Prostate gland (tissue), 2 donors: Measurements from ENCODE around the gene NLGN2. TPM values are rescaled to one million over a fixed set of nuclear protein-coding genes. Genes with fewer than 3 reads are reported as not detected.

ENCODE experiments used
- DNase-seq: peaks from one replicate; pipeline ENCODE4 v3.0.0-alpha.2; 2019; ENCODE audit warnings: low spot score
- H3K27ac ChIP-seq, 2 donors: fragments of 200-600 bp; sonication (generic); 2 replicates each; pipeline ENCODE4 v1.5.1; 2017 to 2019
- H3K27me3 ChIP-seq: fragments of 200-600 bp; sonication (generic); replicated peaks from 2 replicates; pipeline ENCODE4 v1.5.1; 2019; ENCODE audit not compliant: insufficient read depth
- H3K36me3 ChIP-seq, 2 donors: fragments of 200-600 bp; sonication (generic); 1 replicate in 1 of 2; 2 replicates in 1 of 2; pipeline versions ENCODE4 v1.5.1 to v1.8.1; 2017 to 2019
- H3K4me1 ChIP-seq: fragments of 200-600 bp; sonication (generic); replicated peaks from 2 replicates; pipeline ENCODE4 v1.5.1; 2019
- H3K4me3 ChIP-seq, 2 donors: fragments of 200-600 bp; sonication (generic); 2 replicates each; pipeline ENCODE4 v1.5.1; 2017 to 2019
- H3K9me3 ChIP-seq: fragments of 200-600 bp; sonication (generic); 2 replicates; pipeline ENCODE4 v1.5.1; 2017
- CTCF ChIP-seq, 4 experiments: fragments of 200-600 bp in 2 of 4; fragments of 450-650 bp in 2 of 4; sonication (generic) in 2 of 4; IDR thresholded peaks; 1 replicate in 3 of 4; 2 replicates in 1 of 4; pipeline ENCODE4 v1.5.1; 2016 to 2019; ENCODE audit warnings: antibody characterized with exemption in 4 of 4, mild to moderate bottlenecking in 2 of 4, moderate library complexity in 2 of 4
- POLR2A ChIP-seq: fragments of 450-650 bp; IDR thresholded peaks from one replicate; pipeline ENCODE4 v1.6.1; 2016; ENCODE audit warnings: antibody characterized with exemption, mild to moderate bottlenecking
- POLR2AphosphoS5 ChIP-seq: sonication (generic); formaldehyde crosslinking; IDR thresholded peaks from one replicate; pipeline ENCODE4 v1.6.1; 2017; ENCODE audit warnings: antibody characterized with exemption
- WGBS: methylation state at CpG from one replicate; pipeline ENCODE4 v1.1.5; 2018; 5-methylcytosine and 5-hydroxymethylcytosine counted together
- intact Hi-C: fragments of 100-400 bp; cut with DNase I; formaldehyde crosslinking; loops from one replicate; pipeline ENCODE4 v1.14.2; 2022
- total RNA-seq, 2 donors: library from RNA; depleted of rRNA; stranded (reverse); fragments of >200 nt; gene quantifications; one replicate each; pipeline ENCODE4 v1.1.0, GENCODE V29; 2016

The NLGN2 gene
- total RNA-seq, 2 donors from 2014 or later: 8.6 to 16.2 TPM

- no peaks in the 10 kb centered on the region for H3K9me3 ChIP-seq
- no peaks in the 10 kb centered on the region for H3K4me1 ChIP-seq
- no peak for TF ChIP-seq POLR2AphosphoS5
- TF ChIP-seq CTCF (IDR thresholded peaks at IDR 0.05): no peak
- TF ChIP-seq POLR2A: no peak
- H3K4me3 ChIP-seq: no peak overlapping the region
- intact Hi-C loops: no loop called here
- no peak for DNase-seq
- H3K36me3 ChIP-seq: no peaks in the 10 kb centered on the region
- H3K27ac ChIP-seq: no peak overlapping the region
- WGBS: 88% methylated on average over 13 of the region's 13 CpGs
- H3K27me3 ChIP-seq: no peaks in the 10 kb centered on the region
These were observed 563 bp upstream of the NLGN2 start for GRCh38 chr17:7407082-7407481.

GRCh38 chr17:7408252-7408727 is 645 bp downstream of the NLGN2 start:
- H3K4me3 ChIP-seq: no peak overlapping the region
- no peak for DNase-seq

GRCh38 chr17:7408863-7409262 is 1.2 kb downstream of the NLGN2 start:
- Histone ChIP-seq H3K27me3 (no peaks in the 10 kb centered on the region), H3K4me3 (no peak overlapping the region), H3K4me1 (no peaks in the 10 kb centered on the region), H3K36me3 (no peaks in the 10 kb centered on the region), H3K27ac (no peak overlapping the region), H3K9me3 (no peaks in the 10 kb centered on the region)
- TF ChIP-seq POLR2A (no peak), POLR2AphosphoS5 (no peak), CTCF (IDR thresholded peaks at IDR 0.05) (no peak)
- 77% methylated on average over 6 of the region's 6 CpGs for WGBS
- DNase-seq: no peak
- intact Hi-C loops: no loop called here

More at GRCh38 chr17:7408252-7408727, 645 bp downstream of the NLGN2 start:
- H3K27ac ChIP-seq: no peak overlapping the region
- WGBS: 77% methylated on average over 47 of the region's 58 CpGs
- no peaks in the 10 kb centered on the region for H3K27me3 ChIP-seq
- no peaks in the 10 kb centered on the region for H3K4me1 ChIP-seq
- intact Hi-C loops: no loop called here
- TF ChIP-seq CTCF (IDR thresholded peaks at IDR 0.05): no peak
- no peaks in the 10 kb centered on the region for H3K9me3 ChIP-seq
- H3K36me3 ChIP-seq: no peaks in the 10 kb centered on the region

- H3K27ac ChIP-seq: no peak overlapping the region
- intact Hi-C loops: no loop called here
- 91% methylated on average over 6 of the region's 6 CpGs for WGBS
- H3K4me3 ChIP-seq: no peak overlapping the region
- H3K36me3 ChIP-seq: no peaks in the 10 kb centered on the region
- no peaks in the 10 kb centered on the region for H3K9me3 ChIP-seq
- H3K27me3 ChIP-seq: no peaks in the 10 kb centered on the region
- DNase-seq: no peak
- no peaks in the 10 kb centered on the region for H3K4me1 ChIP-seq
- TF ChIP-seq POLR2AphosphoS5: no peak
- TF ChIP-seq POLR2A: no peak
- no peak for TF ChIP-seq CTCF (IDR thresholded peaks at IDR 0.05)
These were observed 2.1 kb downstream of the NLGN2 start for GRCh38 chr17:7409716-7410115.

DNA sequence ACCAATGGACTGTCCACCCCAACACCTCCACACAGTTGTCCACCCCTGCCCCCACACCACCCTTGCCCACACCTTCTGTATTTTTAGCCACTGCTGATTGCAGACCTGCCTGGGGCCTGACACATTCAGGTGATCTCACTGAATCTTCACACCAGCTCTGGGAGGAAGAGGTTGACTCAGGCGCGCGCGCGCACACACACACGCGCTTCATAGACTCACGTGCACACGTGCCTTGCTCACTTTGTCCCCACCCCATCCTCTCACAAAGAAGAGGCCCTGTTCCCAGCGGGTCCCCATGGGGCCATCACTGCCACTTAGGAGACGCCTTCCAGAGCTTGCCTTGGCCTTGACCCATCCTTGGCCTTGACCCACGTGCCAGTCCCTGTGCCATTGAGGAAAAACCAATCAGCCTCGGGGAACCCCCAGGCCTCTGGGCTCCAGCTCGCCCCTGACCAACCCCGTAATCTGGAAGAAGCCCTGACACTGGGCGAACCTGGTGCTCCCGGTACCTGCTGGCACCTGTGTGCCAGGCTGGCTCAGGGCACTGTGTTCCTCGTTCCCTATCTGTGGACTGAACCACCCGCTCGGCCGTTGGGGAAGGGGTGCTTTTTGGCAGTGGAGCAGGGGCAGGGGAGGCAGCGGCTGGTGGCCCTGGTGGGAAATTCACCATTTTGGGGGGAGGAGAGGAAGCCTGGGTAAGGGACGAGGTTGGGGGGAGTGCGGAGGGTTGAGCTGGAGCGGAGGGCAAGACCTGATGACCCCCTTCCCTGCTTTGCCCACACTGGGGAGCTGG is 3.2 kb downstream of the NLGN2 start:
- H3K9me3 ChIP-seq: no peaks in the 10 kb centered on the region
- H3K4me1 ChIP-seq: no peaks in the 10 kb centered on the region
- TF ChIP-seq POLR2A (no peak), CTCF (IDR thresholded peaks at IDR 0.05) (no peak), POLR2AphosphoS5 (no peak)
- no peak overlapping the region for H3K4me3 ChIP-seq
- WGBS: 87% methylated on average over 25 of the region's 25 CpGs
- DNase-seq: no peak
- no peaks in the 10 kb centered on the region for H3K36me3 ChIP-seq
- intact Hi-C loops: no loop called here
- no peaks in the 10 kb centered on the region for H3K27me3 ChIP-seq
- no peak overlapping the region for H3K27ac ChIP-seq
